ENCODE results near the gene REEP1. TPM values are rescaled to one million over a fixed set of nuclear protein-coding genes. Genes with fewer than 3 reads are reported as not detected.

The REEP1 gene
- total RNA-seq, 5 donors from 2014 or later (not counting 1 experiment from before 2014, with no cell fraction given): 0.12 to 1.0 (median 0.18) TPM; not detected in 1

GRCh38 chr2:86226070-86226469, 111.4 kb downstream of the REEP1 start:
- Mint-ChIP-seq H3K27ac (no peak overlapping the region), H3K4me1 (peaks cover 10 to 27% (median 24%) of the 10 kb centered on the region in 3 donors), H3K27me3 (no peaks in the 10 kb centered on the region), H3K9me3 (no peaks in the 10 kb centered on the region), H3K36me3 (no peaks in the 10 kb centered on the region), H3K4me3 (peak overlapping the region in 1 of 3 donors; percentile 64)
- POLR2A ChIA-PET: no interaction called here
- Histone ChIP-seq H3K9me3 (no peaks in the 10 kb centered on the region), H3K27ac (ENCODE audit: low read length) (no peak overlapping the region), H3K36me3 (ENCODE audit: control insufficient read depth in 2 of 2, extremely low read depth in 1 of 2, insufficient read depth in 1 of 2, low read length in 1 of 2) (no peaks in the 10 kb centered on the region), H3K4me1 (ENCODE audit: control insufficient read depth in 1 of 2, extremely low read depth in 1 of 2, insufficient read depth in 2 of 2, low read length in 2 of 2) (peaks cover 2 to 17% of the 10 kb centered on the region in 2 experiments), H3K27me3 (replicated peaks in 1 of 2; ENCODE audit: control insufficient read depth in 2 of 2, extremely low read depth in 1 of 2, insufficient read depth in 2 of 2, low read length in 1 of 2) (peaks cover 0 to 22% of the 10 kb centered on the region in 2 experiments), H3K4me3 (ENCODE audit: control insufficient read depth in 1 of 2, extremely low read depth in 1 of 2, low read length in 1 of 2) (no peak overlapping the region)
- WGBS (ENCODE audit: insufficient coverage): 85% methylated on average over 4 of the region's 4 CpGs
- no peak for DNase-seq
- CTCF ChIA-PET: no interaction called here
- ATAC-seq (replicated peaks in 1 of 4): no peak

GRCh38 chr2:86225581-86225980, 111.8 kb downstream of the REEP1 start:
- H3K4me3 ChIP-seq (ENCODE audit: control insufficient read depth in 1 of 2, extremely low read depth in 1 of 2, low read length in 1 of 2): no peak overlapping the region
- 9% methylated on average over 6 of the region's 6 CpGs for WGBS (ENCODE audit: insufficient coverage)
- H3K4me1 ChIP-seq (ENCODE audit: control insufficient read depth in 1 of 2, extremely low read depth in 1 of 2, insufficient read depth in 2 of 2, low read length in 2 of 2): peaks cover 2 to 19% of the 10 kb centered on the region in 2 experiments
- H3K9me3 Mint-ChIP-seq: no peaks in the 10 kb centered on the region
- peak overlapping the region; percentile 83 to 85 for H3K27ac Mint-ChIP-seq
- no peaks in the 10 kb centered on the region for H3K27me3 Mint-ChIP-seq
- no peaks in the 10 kb centered on the region for H3K9me3 ChIP-seq
- no peaks in the 10 kb centered on the region for H3K36me3 Mint-ChIP-seq
- H3K36me3 ChIP-seq (ENCODE audit: control insufficient read depth in 2 of 2, extremely low read depth in 1 of 2, insufficient read depth in 1 of 2, low read length in 1 of 2): no peaks in the 10 kb centered on the region
- ChIA-PET CTCF (interaction anchor here in 1 of 2 donors (1.2 kb wide), 1 partner anchor 18 kb away, joined by 3 read pairs; no protein-coding TSS in a partner anchor), POLR2A (no interaction called here)
- peak overlapping the region in 1 of 3 donors; percentile 64 for H3K4me3 Mint-ChIP-seq
- H3K27ac ChIP-seq (ENCODE audit: low read length): peak overlapping the region; percentile 28
- DNase-seq (peak in 33 of 35 experiments; percentile 4 to 63 (median 39)), ATAC-seq (replicated peaks in 1 of 4) (peak; percentile 90 to 94 (median 92))
- peaks cover 10 to 29% (median 26%) of the 10 kb centered on the region in 3 donors for H3K4me1 Mint-ChIP-seq
- peaks cover 0 to 19% of the 10 kb centered on the region in 2 experiments for H3K27me3 ChIP-seq (replicated peaks in 1 of 2; ENCODE audit: control insufficient read depth in 2 of 2, extremely low read depth in 1 of 2, insufficient read depth in 2 of 2, low read length in 1 of 2)

- no peaks in the 10 kb centered on the region for H3K36me3 Mint-ChIP-seq
- ChIA-PET POLR2A (interaction anchor here in 1 of 2 donors (0.5 kb wide), 1 partner anchor 68 kb away, joined by 6 read pairs; no protein-coding TSS in a partner anchor), CTCF (interaction anchor here in 1 of 2 donors (1.2 kb wide), 1 partner anchor 19 kb away, joined by 3 read pairs; no protein-coding TSS in a partner anchor)
- no peaks in the 10 kb centered on the region for H3K27me3 Mint-ChIP-seq
- WGBS (ENCODE audit: insufficient coverage): 95% methylated on average over 9 of the region's 9 CpGs
- H3K36me3 ChIP-seq (ENCODE audit: control insufficient read depth in 2 of 2, extremely low read depth in 1 of 2, insufficient read depth in 1 of 2, low read length in 1 of 2): no peaks in the 10 kb centered on the region
- H3K4me1 Mint-ChIP-seq: peaks cover 10 to 29% (median 26%) of the 10 kb centered on the region in 3 donors
- no peak for DNase-seq
- peaks cover 2 to 19% of the 10 kb centered on the region in 2 experiments for H3K4me1 ChIP-seq (ENCODE audit: control insufficient read depth in 1 of 2, extremely low read depth in 1 of 2, insufficient read depth in 2 of 2, low read length in 2 of 2)
- peak overlapping the region in 1 of 2 donors; percentile 3 for H3K27ac Mint-ChIP-seq
- H3K27ac ChIP-seq (ENCODE audit: low read length): no peak overlapping the region
- H3K27me3 ChIP-seq (replicated peaks in 1 of 2; ENCODE audit: control insufficient read depth in 2 of 2, extremely low read depth in 1 of 2, insufficient read depth in 2 of 2, low read length in 1 of 2): peaks cover 0 to 11% of the 10 kb centered on the region in 2 experiments
- H3K9me3 Mint-ChIP-seq: no peaks in the 10 kb centered on the region
- H3K4me3 ChIP-seq (ENCODE audit: control insufficient read depth in 1 of 2, extremely low read depth in 1 of 2, low read length in 1 of 2): no peak overlapping the region
- peak overlapping the region in 1 of 3 donors; percentile 64 for H3K4me3 Mint-ChIP-seq
- H3K9me3 ChIP-seq: no peaks in the 10 kb centered on the region
- ATAC-seq (replicated peaks in 1 of 4): no peak
Measured at GRCh38 chr2:86224645-86225355, 112.6 kb downstream of the REEP1 start.

- H3K27me3 ChIP-seq (replicated peaks in 1 of 2; ENCODE audit: control insufficient read depth in 2 of 2, extremely low read depth in 1 of 2, insufficient read depth in 2 of 2, low read length in 1 of 2): peaks cover 0 to 8% of the 10 kb centered on the region in 2 experiments
- no peak overlapping the region for H3K27ac Mint-ChIP-seq
- H3K4me1 Mint-ChIP-seq: peaks cover 10 to 29% (median 26%) of the 10 kb centered on the region in 3 donors
- peaks cover 2 to 19% of the 10 kb centered on the region in 2 experiments for H3K4me1 ChIP-seq (ENCODE audit: control insufficient read depth in 1 of 2, extremely low read depth in 1 of 2, insufficient read depth in 2 of 2, low read length in 2 of 2)
- WGBS (ENCODE audit: insufficient coverage): 63% methylated on average over 1 of the region's 2 CpGs
- H3K27me3 Mint-ChIP-seq: no peaks in the 10 kb centered on the region
- POLR2A ChIA-PET: interaction anchor here (0.5 to 0.7 kb wide), 2 partner anchors 67 to 79 kb away, joined by 3 to 6 read pairs; no protein-coding TSS in a partner anchor
- H3K36me3 Mint-ChIP-seq: no peaks in the 10 kb centered on the region
- H3K9me3 ChIP-seq: no peaks in the 10 kb centered on the region
- H3K4me3 ChIP-seq (ENCODE audit: control insufficient read depth in 1 of 2, extremely low read depth in 1 of 2, low read length in 1 of 2): no peak overlapping the region
- ATAC-seq (replicated peaks in 1 of 4) (no peak), DNase-seq (no peak)
- no peaks in the 10 kb centered on the region for H3K9me3 Mint-ChIP-seq
- no peak overlapping the region for H3K4me3 Mint-ChIP-seq
- H3K36me3 ChIP-seq (ENCODE audit: control insufficient read depth in 2 of 2, extremely low read depth in 1 of 2, insufficient read depth in 1 of 2, low read length in 1 of 2): no peaks in the 10 kb centered on the region
- H3K27ac ChIP-seq (ENCODE audit: low read length): no peak overlapping the region
- CTCF ChIA-PET: no interaction called here
Measured at GRCh38 chr2:86223927-86224560, 113.4 kb downstream of the REEP1 start.

GRCh38 chr2:86223140-86223926, 114.1 kb downstream of the REEP1 start:
- ChIA-PET POLR2A (interaction anchor here in 1 of 2 donors (0.7 kb wide), 1 partner anchor 79 kb away, joined by 3 read pairs; no protein-coding TSS in a partner anchor), CTCF (interaction anchor here in 1 of 2 donors (0.6 kb wide), 1 partner anchor 21 kb away, joined by 3 read pairs; no protein-coding TSS in a partner anchor)
- ATAC-seq (replicated peaks in 1 of 4): no peak
- no peak for DNase-seq
- Histone ChIP-seq H3K27ac (ENCODE audit: low read length) (no peak overlapping the region), H3K27me3 (replicated peaks in 1 of 2; ENCODE audit: control insufficient read depth in 2 of 2, extremely low read depth in 1 of 2, insufficient read depth in 2 of 2, low read length in 1 of 2) (peaks cover 0 to 8% of the 10 kb centered on the region in 2 experiments), H3K4me1 (ENCODE audit: control insufficient read depth in 1 of 2, extremely low read depth in 1 of 2, insufficient read depth in 2 of 2, low read length in 2 of 2) (peaks cover 0 to 22% of the 10 kb centered on the region in 2 experiments), H3K9me3 (no peaks in the 10 kb centered on the region), H3K4me3 (ENCODE audit: control insufficient read depth in 1 of 2, extremely low read depth in 1 of 2, low read length in 1 of 2) (no peak overlapping the region), H3K36me3 (ENCODE audit: control insufficient read depth in 2 of 2, extremely low read depth in 1 of 2, insufficient read depth in 1 of 2, low read length in 1 of 2) (no peaks in the 10 kb centered on the region)
- no peaks in the 10 kb centered on the region for H3K9me3 Mint-ChIP-seq
- no peaks in the 10 kb centered on the region for H3K27me3 Mint-ChIP-seq
- 93% methylated on average over 7 of the region's 8 CpGs for WGBS (ENCODE audit: insufficient coverage)
- no peaks in the 10 kb centered on the region for H3K36me3 Mint-ChIP-seq
- peaks cover 10 to 31% (median 26%) of the 10 kb centered on the region in 3 donors for H3K4me1 Mint-ChIP-seq
- no peak overlapping the region for H3K27ac Mint-ChIP-seq
- H3K4me3 Mint-ChIP-seq: no peak overlapping the region

Measured in T-cell (primary cell).